H1 (cell line): ENCODE measurements around the gene EXOG. TPM values are rescaled to one million over a fixed set of nuclear protein-coding genes. Genes with fewer than 3 reads are reported as not detected.

Experiments used
- CTCF ChIA-PET: fragments of 300-600 bp; sonication (Branson Sonifier 250); formaldehyde crosslinking; loops from one replicate; lab custom pipeline; 2021; ENCODE audit not compliant: partially characterized antibody; lab: Charles Lee
- POLR2A ChIA-PET: fragments of 300-600 bp; sonication (Branson Sonifier 250); formaldehyde crosslinking; loops from one replicate; lab custom pipeline; 2021; ENCODE audit warnings: inconsistent platforms; ENCODE audit not compliant: partially characterized antibody; lab: Charles Lee
- DNase-seq, 2 experiments: peaks; one replicate each; pipeline versions ENCODE4 v3.0.0 to v3.0.0-alpha.2; 2010 to 2022; ENCODE audit warnings: low spot score in 2 of 2, low read depth in 1 of 2, mixed read lengths in 1 of 2
- FAIRE-seq: peaks from 2 replicates; lab custom pipeline; 2011; peaks lifted over from hg19 to GRCh38; lab: Jason Lieb, UNC
- H2AFZ ChIP-seq: 2 replicates; pipeline ENCODE4 v1.8.1; 2012; ENCODE audit warnings: low read length, inconsistent platforms
- H2AK5ac ChIP-seq: 2 replicates; pipeline ENCODE4 v1.6.1; 2013; ENCODE audit warnings: low read depth, low read length
- H2BK120ac ChIP-seq: replicated peaks from 2 replicates; pipeline ENCODE3; 2013; ENCODE audit warnings: low read depth, low read length, inconsistent platforms
- H2BK12ac ChIP-seq: 2 replicates; pipeline ENCODE4 v1.6.1; 2013; ENCODE audit warnings: low read depth, low read length
- H2BK15ac ChIP-seq: 2 replicates; pipeline ENCODE4 v1.6.1; 2013; ENCODE audit warnings: low read length
- H2BK20ac ChIP-seq: 2 replicates; pipeline ENCODE4 v1.6.1; 2013; ENCODE audit warnings: low read length
- H2BK5ac ChIP-seq: 2 replicates; pipeline ENCODE4 v1.6.1; 2013; ENCODE audit warnings: low read depth, low read length
- H3K14ac ChIP-seq: 2 replicates; pipeline ENCODE4 v1.6.1; 2013; ENCODE audit warnings: inconsistent platforms; ENCODE audit not compliant: insufficient read length
- H3K18ac ChIP-seq: 2 replicates; pipeline ENCODE4 v1.6.1; 2013; ENCODE audit warnings: low read length; ENCODE audit errors: extremely low read depth
- H3K23ac ChIP-seq: 2 replicates; pipeline ENCODE4 v1.6.1; 2013; ENCODE audit warnings: inconsistent platforms; ENCODE audit not compliant: insufficient read length
- H3K23me2 ChIP-seq: 2 replicates; pipeline ENCODE4 v1.6.1; 2013; ENCODE audit warnings: low read depth, low read length
- H3K27ac ChIP-seq: 2 replicates; pipeline ENCODE4 v1.6.1; 2011; ENCODE audit warnings: low read depth, low read length, inconsistent platforms
- H3K27me3 ChIP-seq, 4 experiments: replicated peaks in 1 of 4; 1 replicate in 1 of 4; 2 replicates in 3 of 4; pipeline versions ENCODE4 v1.6.1 to v1.8.1; 2011 to 2013; ENCODE audit warnings: low read length in 3 of 4, mild to moderate bottlenecking in 3 of 4, inconsistent platforms in 2 of 4, mixed read lengths in 2 of 4, moderate library complexity in 1 of 4; ENCODE audit not compliant: control insufficient read depth in 3 of 4, insufficient read depth in 3 of 4; ENCODE audit errors: extremely low read depth in 1 of 4
- H3K36me3 ChIP-seq, 4 experiments: 2 replicates each; pipeline versions ENCODE4 v1.6.1 to v1.8.1; 2011 to 2013; ENCODE audit warnings: mild to moderate bottlenecking in 4 of 4, low read length in 3 of 4, moderate library complexity in 2 of 4, control low read depth in 1 of 4, inconsistent platforms in 1 of 4; ENCODE audit not compliant: insufficient read depth in 4 of 4, control insufficient read depth in 2 of 4
- H3K4ac ChIP-seq: replicated peaks from 2 replicates; pipeline ENCODE3; 2013; ENCODE audit warnings: low read length, low read depth, mixed read lengths, inconsistent platforms; ENCODE audit not compliant: insufficient read length
- H3K4me1 ChIP-seq, 4 experiments: replicated peaks in 1 of 4; 1 replicate in 1 of 4; 2 replicates in 3 of 4; pipeline versions ENCODE4 v1.6.1 to v1.8.1; 2011 to 2013; ENCODE audit warnings: low read length in 3 of 4, inconsistent platforms in 2 of 4, mixed read lengths in 1 of 4; ENCODE audit not compliant: insufficient read depth in 4 of 4, control insufficient read depth in 3 of 4
- H3K4me2 ChIP-seq, 2 experiments: 2 replicates each; pipeline versions ENCODE4 v1.6.1 to v1.8.1; 2011 to 2013; ENCODE audit warnings: low read depth in 2 of 2, low read length in 2 of 2, control low read depth in 1 of 2, inconsistent platforms in 1 of 2, mild to moderate bottlenecking in 1 of 2; ENCODE audit not compliant: insufficient read depth in 1 of 2
- H3K4me3 ChIP-seq, 4 experiments: fragments of 200-600, 300-600 bp in 1 of 4; sonication (generic), shearing (Covaris generic), sonication (Bioruptor Twin) in 1 of 4; 2 replicates each; pipeline versions ENCODE4 v1.5.1 to v1.8.1; 2011 to 2016; ENCODE audit warnings: low read length in 4 of 4, low read depth in 3 of 4, control low read depth in 2 of 4, inconsistent platforms in 2 of 4, mild to moderate bottlenecking in 2 of 4, mixed read lengths in 1 of 4, moderate library complexity in 1 of 4; ENCODE audit not compliant: insufficient read depth in 2 of 4; ENCODE audit errors: extremely low read depth in 1 of 4
- H3K56ac ChIP-seq: replicated peaks from 2 replicates; pipeline ENCODE3; 2013; ENCODE audit warnings: low read depth, mild to moderate bottlenecking, mixed read lengths, low read length, inconsistent platforms; ENCODE audit not compliant: insufficient read length
- H3K79me1 ChIP-seq: 2 replicates; pipeline ENCODE4 v1.6.1; 2013; ENCODE audit warnings: low read depth, low read length, control low read depth
- H3K79me2 ChIP-seq, 2 experiments: 2 replicates each; pipeline versions ENCODE4 v1.6.1 to v1.8.1; 2012 to 2013; ENCODE audit warnings: low read length in 2 of 2, mild to moderate bottlenecking in 2 of 2, inconsistent platforms in 1 of 2; ENCODE audit not compliant: insufficient read depth in 2 of 2, control insufficient read depth in 1 of 2
- H3K9ac ChIP-seq, 4 experiments: replicated peaks in 1 of 4; 1 replicate in 1 of 4; 2 replicates in 3 of 4; pipeline versions ENCODE4 v1.6.1 to v1.8.1; 2011 to 2013; ENCODE audit warnings: low read depth in 3 of 4, low read length in 3 of 4, control low read depth in 2 of 4, mild to moderate bottlenecking in 2 of 4, moderate library complexity in 2 of 4, inconsistent platforms in 1 of 4; ENCODE audit errors: extremely low read depth in 1 of 4
- H3K9me3 ChIP-seq, 2 experiments: 2 replicates each; pipeline versions ENCODE4 v1.6.1 to v1.8.1; 2012 to 2013; ENCODE audit warnings: mild to moderate bottlenecking in 2 of 2, moderate library complexity in 2 of 2, control low read depth in 1 of 2, inconsistent platforms in 1 of 2, low read depth in 1 of 2, low read length in 1 of 2, mixed read lengths in 1 of 2; ENCODE audit not compliant: insufficient read depth in 2 of 2
- H4K20me1 ChIP-seq, 2 experiments: replicated peaks in 1 of 2; 2 replicates each; pipeline versions ENCODE3 to v1.8.1; 2011 to 2013; ENCODE audit warnings: inconsistent platforms in 2 of 2, low read length in 2 of 2, mild to moderate bottlenecking in 1 of 2; ENCODE audit not compliant: insufficient read depth in 2 of 2, control insufficient read depth in 1 of 2
- H4K5ac ChIP-seq: 2 replicates; pipeline ENCODE4 v1.6.1; 2013; ENCODE audit warnings: low read length, low read depth, mixed read lengths, inconsistent platforms; ENCODE audit not compliant: insufficient read length
- H4K8ac ChIP-seq: 2 replicates; pipeline ENCODE4 v1.8.0; 2013; ENCODE audit warnings: mild to moderate bottlenecking, moderate library complexity, low read length, inconsistent platforms; ENCODE audit not compliant: insufficient read depth; ENCODE audit errors: extremely low read depth
- H4K91ac ChIP-seq: replicated peaks from 2 replicates; pipeline ENCODE3; 2013; ENCODE audit warnings: low read length, mixed read lengths, inconsistent platforms; ENCODE audit not compliant: insufficient read length
- GABPA ChIP-seq: IDR thresholded peaks from 2 replicates; pipeline ENCODE4 v1.6.1; 2011; ENCODE audit warnings: mild to moderate bottlenecking, low read length, moderate library complexity, borderline replicate concordance; ENCODE audit not compliant: insufficient read depth
- GTF2F1 ChIP-seq: IDR thresholded peaks from 2 replicates; pipeline ENCODE4 v1.6.1; 2012; ENCODE audit warnings: low read depth, low read length, improper control_type of control experiment, borderline replicate concordance
- KDM1A ChIP-seq: fragments of 200-600, 300-600 bp; sonication (generic); IDR thresholded peaks from 2 replicates; pipeline ENCODE4 v1.7.1; 2016; ENCODE audit warnings: mild to moderate bottlenecking, low read length, borderline replicate concordance
- RFX5 ChIP-seq: IDR thresholded peaks from 2 replicates; pipeline ENCODE4 v1.6.1; 2011; ENCODE audit warnings: low read depth, low read length, improper control_type of control experiment, borderline replicate concordance
- SIN3A ChIP-seq, 2 experiments: IDR thresholded peaks in 1 of 2; conservative IDR thresholded peaks in 1 of 2; 2 replicates each; pipeline ENCODE4 v1.6.1; 2011 to 2012; ENCODE audit warnings: low read length in 2 of 2, improper control_type of control experiment in 1 of 2, low read depth in 1 of 2, mild to moderate bottlenecking in 1 of 2
- SIX5 ChIP-seq: IDR thresholded peaks from 2 replicates; pipeline ENCODE4 v1.6.1; 2011; ENCODE audit warnings: mild to moderate bottlenecking, low read depth, low read length
- SP1 ChIP-seq: IDR thresholded peaks from 2 replicates; pipeline ENCODE4 v1.6.1; 2011; ENCODE audit warnings: low read depth, low read length
- WGBS, 2 experiments: shearing (Covaris generic) in 1 of 2; methylation state at CpG; one replicate each; pipeline versions ENCODE4 v1.1.6 to v1.1.7; 2013 to 2015; ENCODE audit warnings: low lambda C conversion rate in 2 of 2, mixed read lengths in 2 of 2, inconsistent platforms in 1 of 2, low coverage in 1 of 2, missing lambda C conversion rate in 1 of 2; ENCODE audit not compliant: insufficient replicate concordance in 2 of 2, insufficient coverage in 1 of 2, insufficient read length in 1 of 2; ENCODE audit errors: extremely low coverage in 1 of 2, missing lambda C conversion rate in 1 of 2; 5-methylcytosine and 5-hydroxymethylcytosine counted together
- polyA plus RNA-seq, 7 experiments: library from polyadenylated mRNA; depleted of rRNA in 3 of 7; stranded (reverse) in 5 of 7; unstranded in 2 of 7; fragments of >200 nt in 5 of 7; fragments of 200-250 nt in 2 of 7; gene quantifications; 1 replicate in 5 of 7; 2 replicates in 1 of 7; 4 replicates in 1 of 7; pipeline versions ENCODE4 v1.2.1 to v1.2.3, GENCODE V29; 2011 to 2013; ENCODE audit warnings: missing spikeins in 2 of 7, mixed read lengths in 2 of 7
- total RNA-seq: library from RNA; stranded (reverse); fragmentation: NEBNext Ultra II Directional; extraction: Animal tissue kit (Norgen Biotek cat#: 25700); gene quantifications from 2 replicates; pipeline ENCODE4 v1.2.1, GENCODE V29; 2021

Gene EXOG
- total and polyA plus RNA-seq, 2 of the 8 experiments (the other 6 are each of a cell fraction or from before 2014, with no cell fraction given), result 7.2 to 12.9 TPM

DNA sequence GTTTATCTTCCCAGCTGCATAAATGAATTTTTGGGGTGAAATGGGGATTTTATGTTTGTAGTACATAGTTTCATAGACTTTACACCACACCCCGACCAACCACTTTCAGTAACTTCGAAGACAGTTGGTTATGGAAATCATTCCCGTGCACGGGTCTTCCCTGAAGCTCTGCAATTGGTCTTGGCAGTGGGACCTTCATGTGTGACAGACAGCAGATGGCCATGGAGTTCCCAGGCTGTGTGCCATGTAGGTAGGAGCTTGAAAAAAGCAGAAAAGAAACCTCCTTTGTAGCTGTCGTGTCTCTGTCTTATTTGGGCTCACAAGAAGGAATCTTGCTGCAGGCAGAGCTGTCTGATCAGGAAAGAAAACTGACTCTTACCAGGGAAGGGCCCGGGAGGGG lies 25.9 kb downstream of the EXOG start:
- Histone ChIP-seq H4K8ac (no peak overlapping the region), H2BK5ac (no peak overlapping the region), H2AK5ac (no peak overlapping the region), H2BK20ac (no peak overlapping the region), H2AFZ (no peak overlapping the region), H3K18ac (no peak overlapping the region), H4K91ac (no peak overlapping the region), H3K36me3 (peaks cover 3 to 12% (median 7%) of the 10 kb centered on the region in 4 experiments), H2BK15ac (no peak overlapping the region), H4K5ac (no peak overlapping the region), H3K14ac (no peak overlapping the region), H2BK120ac (no peak overlapping the region), H4K20me1 (no peaks in the 10 kb centered on the region), H3K9ac (no peak overlapping the region), H3K4me2 (no peak overlapping the region), H3K4ac (no peak overlapping the region), H3K4me1 (peaks cover 0 to 19% (median 3%) of the 10 kb centered on the region in 4 experiments; a peak in 4 of 7 replicates), H3K9me3 (no peaks in the 10 kb centered on the region), H3K79me2 (no peaks in the 10 kb centered on the region), H3K23me2 (no peaks in the 10 kb centered on the region), H3K27ac (no peak overlapping the region), H3K27me3 (no peaks in the 10 kb centered on the region), H3K23ac (no peak overlapping the region), H3K4me3 (no peak overlapping the region), H3K56ac (no peak overlapping the region), H2BK12ac (no peak overlapping the region), H3K79me1 (no peaks in the 10 kb centered on the region; the same call in 1 of the 2 replicates)
- TF ChIP-seq GTF2F1, result no peak
- no peak for TF ChIP-seq GABPA
- no peak for TF ChIP-seq RFX5
- TF ChIP-seq SIN3A (conservative IDR thresholded peaks at IDR 0.05 in 1 of 2, IDR thresholded peaks at IDR 0.05 in 1 of 2; ENCODE audit: low read depth in 1 of 2, low read length in 2 of 2), result no peak
- TF ChIP-seq KDM1A, result no peak
- TF ChIP-seq SP1, result no peak
- TF ChIP-seq SIX5, result no peak
- POLR2A ChIA-PET, result interaction anchor here (1.0 to 1.5 kb wide), 5 partner anchors 9 to 114 kb away, joined by 3 to 5 read pairs (median 3); partner anchors contain the start of gene EXOG
- WGBS, 2 experiments, result 83% methylated on average over 6 of the region's 6 CpGs; no CpG with 5 or more reads in 1 of the 2 experiments
- DNase-seq, result no peak
- no peak for FAIRE-seq
- CTCF ChIA-PET, result interaction anchor here (0.6 to 12.5 kb wide), 51 partner anchors 9 to 506 kb away, joined by 3 to 318 read pairs (median 5); partner anchors contain the start of genes EXOG and SCN5A
